WTC11 (cell line): ENCODE data around the gene CTIF.

Source experiments
- ATF2 ChIP-seq: sonication (generic); formaldehyde crosslinking; IDR thresholded peaks from 2 replicates; pipeline ENCODE4 v1.8.1; 2022; ENCODE audit warnings: low read depth, missing genetic modification reagents, borderline replicate concordance
- CREB1 ChIP-seq: sonication (generic); formaldehyde crosslinking; IDR thresholded peaks from 2 replicates; pipeline ENCODE4 v1.8.0; 2023; ENCODE audit warnings: mild to moderate bottlenecking, missing genetic modification reagents
- CTCF ChIP-seq: fragments of 200-600 bp; IDR thresholded peaks from 2 replicates; pipeline ENCODE4 v1.8.0; 2022; ENCODE audit warnings: antibody characterized with exemption
- ESRRA ChIP-seq: sonication (generic); formaldehyde crosslinking; IDR thresholded peaks from 2 replicates; pipeline ENCODE4 v1.8.1; 2022; ENCODE audit warnings: mild to moderate bottlenecking, missing genetic modification reagents, borderline replicate concordance
- FOXJ3 ChIP-seq: sonication (generic); formaldehyde crosslinking; IDR thresholded peaks from 2 replicates; pipeline ENCODE4 v1.9.0; 2021; ENCODE audit warnings: missing genetic modification reagents, mild to moderate bottlenecking, borderline replicate concordance
- FOXP4 ChIP-seq: sonication (generic); formaldehyde crosslinking; IDR thresholded peaks from 2 replicates; pipeline ENCODE4 v1.8.0; 2022; ENCODE audit warnings: mild to moderate bottlenecking, missing genetic modification reagents
- GABPB1 ChIP-seq: sonication (generic); formaldehyde crosslinking; IDR thresholded peaks from 2 replicates; pipeline ENCODE4 v1.8.1; 2023; ENCODE audit warnings: mild to moderate bottlenecking, missing genetic modification reagents
- HMGXB4 ChIP-seq: sonication (generic); formaldehyde crosslinking; IDR thresholded peaks from 2 replicates; pipeline ENCODE4 v1.8.1; 2023; ENCODE audit warnings: mild to moderate bottlenecking, moderate library complexity, missing genetic modification reagents
- PREB ChIP-seq: sonication (generic); formaldehyde crosslinking; IDR thresholded peaks from 2 replicates; pipeline ENCODE4 v1.8.1; 2022; ENCODE audit warnings: mild to moderate bottlenecking, missing genetic modification reagents, moderate library complexity, borderline replicate concordance
- SMAD3 ChIP-seq: sonication (generic); formaldehyde crosslinking; IDR thresholded peaks from 2 replicates; pipeline ENCODE4 v1.8.0; 2022; ENCODE audit warnings: missing genetic modification reagents, mild to moderate bottlenecking, borderline replicate concordance
- SMAD4 ChIP-seq: sonication (generic); formaldehyde crosslinking; IDR thresholded peaks from 2 replicates; pipeline ENCODE4 v1.8.0; 2022; ENCODE audit warnings: mild to moderate bottlenecking, missing genetic modification reagents
- USF2 ChIP-seq: sonication (generic); formaldehyde crosslinking; IDR thresholded peaks from 2 replicates; pipeline ENCODE4 v1.8.1; 2023; ENCODE audit warnings: mild to moderate bottlenecking, missing genetic modification reagents, moderate library complexity
- ZMAT4 ChIP-seq: fragments of 250-450 bp; sonication (Bioruptor Pico); IDR thresholded peaks from 2 replicates; pipeline ENCODE4 v1.9.0; 2021; ENCODE audit warnings: mild to moderate bottlenecking
- ZNF263 ChIP-seq: sonication (generic); formaldehyde crosslinking; IDR thresholded peaks from 2 replicates; pipeline ENCODE4 v1.8.1; 2022; ENCODE audit warnings: low read depth, mild to moderate bottlenecking, moderate library complexity, missing genetic modification reagents

- no peak for TF ChIP-seq CTCF
- no peak for TF ChIP-seq ESRRA
- TF ChIP-seq ATF2, result no peak
- no peak for TF ChIP-seq GABPB1 (CRISPR knock-in tag)
- TF ChIP-seq SMAD3 (CRISPR knock-in tag), result no peak
- TF ChIP-seq ZNF263 (CRISPR knock-in tag), result no peak
- TF ChIP-seq SMAD4 (CRISPR knock-in tag), result no peak
- no peak for TF ChIP-seq CREB1 (CRISPR knock-in tag)
- no peak for TF ChIP-seq FOXP4 (CRISPR knock-in tag)
- TF ChIP-seq ZMAT4, result no peak
- TF ChIP-seq FOXJ3 (CRISPR knock-in tag), result no peak
- TF ChIP-seq USF2, result no peak
- no peak for TF ChIP-seq HMGXB4
- no peak for TF ChIP-seq PREB (CRISPR knock-in tag)
Measured at GRCh38 chr18:48770243-48770642, 231.4 kb downstream of the CTIF start.
